Measurements from ENCODE around the gene SCAI. TPM values are rescaled to one million over a fixed set of nuclear protein-coding genes. Genes with fewer than 3 reads are reported as not detected.

SCAI gene
- total RNA-seq, 2 experiments from 2014 or later = 21.5 to 25.0 TPM

DNA sequence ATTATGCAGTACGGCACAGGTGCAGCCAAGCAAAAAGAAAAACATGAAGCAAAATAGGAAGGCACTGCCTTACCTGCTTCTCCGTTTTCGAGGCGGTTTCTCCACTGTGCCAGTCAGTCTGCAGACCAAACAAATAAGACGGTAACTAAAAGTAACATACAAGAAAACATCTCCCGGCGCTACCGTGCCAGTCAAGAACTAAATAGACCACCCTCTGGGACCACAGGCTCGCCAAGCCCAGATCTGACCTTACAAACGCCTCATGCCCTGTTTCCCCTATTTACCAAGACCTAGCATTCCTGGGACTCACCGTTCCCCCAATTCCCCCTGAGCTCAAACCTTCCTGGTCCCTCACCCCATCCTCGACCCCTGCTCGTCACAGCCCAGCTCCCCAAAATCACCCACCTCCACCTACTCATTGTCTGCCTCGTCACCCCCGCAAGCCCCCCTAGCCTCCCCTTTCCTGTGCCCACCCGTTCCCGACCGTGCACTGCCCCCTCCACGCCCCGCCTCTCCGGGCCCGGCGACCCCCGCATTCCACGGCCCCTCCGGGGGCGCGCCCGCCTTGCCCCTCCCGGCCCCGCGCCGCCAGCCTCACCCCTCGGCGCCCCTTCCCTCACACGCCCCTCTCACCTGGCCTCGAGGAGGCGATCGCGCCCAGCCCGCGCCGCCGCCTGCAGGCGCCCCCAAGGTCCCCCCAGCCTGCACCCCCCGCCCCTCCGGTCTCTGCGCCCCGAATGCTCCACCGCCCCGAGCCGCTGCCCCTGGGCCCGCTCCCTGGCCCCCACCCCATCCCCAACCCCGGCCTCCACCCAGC lies 560 bp downstream of the SCAI start:
- intact Hi-C loops (cut with micrococcal nuclease; ENCODE audit: unreplicated experiment) = loop anchor here (1.0 to 2.0 kb wide), 4 partner anchors 201 to 372 kb away; partner anchors contain the start of genes GOLGA1 and NR6A1
- no peak for TF ChIP-seq EZH2phosphoT487 (IDR thresholded peaks at IDR 0.05; ENCODE audit: borderline replicate concordance, low read depth, low read length)
- Histone ChIP-seq H3K9me3 (ENCODE audit: low read length) (no peaks in the 10 kb centered on the region), H3K4me2 (ENCODE audit: low read length) (peak overlapping the region; percentile 99), H3K4me1 (ENCODE audit: insufficient read depth, low read length, poor library complexity, severe bottlenecking) (peaks cover 22% of the 10 kb centered on the region), H3K4me3 (ENCODE audit: low read depth, low read length, poor library complexity, severe bottlenecking) (peak overlapping the region; percentile 82), H2AFZ (ENCODE audit: low read length) (peak overlapping the region; percentile 63), H3K79me2 (ENCODE audit: insufficient read depth, low read depth, low read length) (peaks cover 21% of the 10 kb centered on the region; the same call in 1 of the 2 replicates), H3K36me3 (ENCODE audit: insufficient read depth, low read length) (peaks cover 25% of the 10 kb centered on the region), H4K20me1 (ENCODE audit: insufficient read depth, low read length) (peaks cover 8% of the 10 kb centered on the region; the same call in 1 of the 2 replicates), H3K27ac (ENCODE audit: low read depth, low read length, poor library complexity, severe bottlenecking) (peak overlapping the region; percentile 40), H3K9me2 (ENCODE audit: insufficient read depth, low read length) (no peaks in the 10 kb centered on the region)
- DNase-seq (ENCODE audit: low spot score) = peak; percentile 57
- ChIA-PET CTCF (ENCODE audit: unreplicated experiment) (no interaction called here), POLR2A (interaction anchor here (0.6 to 1.2 kb wide), 6 partner anchors 11 to 564 kb away, joined by 3 to 4 read pairs (median 3); partner anchors contain the start of gene MAPKAP1)
- no TSS peak for BruUV-seq (replicated peaks)

DNA sequence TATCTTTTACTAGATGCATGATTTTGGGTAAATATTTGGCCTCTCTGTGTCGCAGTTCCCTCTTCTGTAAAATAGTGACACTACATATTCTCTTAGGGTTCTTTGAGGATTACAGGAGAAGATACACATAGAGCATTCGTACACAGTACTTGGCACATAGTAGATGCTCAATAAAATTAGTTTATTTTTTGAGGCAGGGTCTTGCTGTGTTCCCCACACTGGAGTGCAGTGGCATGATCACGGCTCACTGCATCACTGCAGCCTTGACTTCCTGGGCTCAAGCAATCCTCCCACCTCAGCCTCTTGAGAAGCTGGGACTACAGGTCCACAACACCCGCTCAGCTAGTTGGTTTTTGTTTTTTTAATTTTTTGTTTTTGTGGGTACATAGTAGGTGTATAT lies 1.6 kb downstream of the SCAI start:
- ChIA-PET CTCF (ENCODE audit: unreplicated experiment) (no interaction called here), POLR2A (interaction anchor here (0.5 to 1.1 kb wide), 4 partner anchors 12 to 1346 kb away, joined by 3 to 4 read pairs (median 4); partner anchors contain the start of gene MAPKAP1)
- Histone ChIP-seq H3K27ac (ENCODE audit: low read depth, low read length, poor library complexity, severe bottlenecking) (no peak overlapping the region), H3K79me2 (ENCODE audit: insufficient read depth, low read depth, low read length) (peaks cover 21% of the 10 kb centered on the region; the same call in 1 of the 2 replicates), H3K4me2 (ENCODE audit: low read length) (peak overlapping the region; percentile 99), H3K4me3 (ENCODE audit: low read depth, low read length, poor library complexity, severe bottlenecking) (peak overlapping the region; percentile 82), H4K20me1 (ENCODE audit: insufficient read depth, low read length) (peaks cover 8% of the 10 kb centered on the region; the same call in 1 of the 2 replicates), H3K36me3 (ENCODE audit: insufficient read depth, low read length) (peaks cover 25% of the 10 kb centered on the region), H3K9me3 (ENCODE audit: low read length) (no peaks in the 10 kb centered on the region), H3K9me2 (ENCODE audit: insufficient read depth, low read length) (no peaks in the 10 kb centered on the region), H2AFZ (ENCODE audit: low read length) (no peak overlapping the region), H3K4me1 (ENCODE audit: insufficient read depth, low read length, poor library complexity, severe bottlenecking) (peaks cover 22% of the 10 kb centered on the region)
- no peak for DNase-seq (ENCODE audit: low spot score)
- TF ChIP-seq, protein P1, sequence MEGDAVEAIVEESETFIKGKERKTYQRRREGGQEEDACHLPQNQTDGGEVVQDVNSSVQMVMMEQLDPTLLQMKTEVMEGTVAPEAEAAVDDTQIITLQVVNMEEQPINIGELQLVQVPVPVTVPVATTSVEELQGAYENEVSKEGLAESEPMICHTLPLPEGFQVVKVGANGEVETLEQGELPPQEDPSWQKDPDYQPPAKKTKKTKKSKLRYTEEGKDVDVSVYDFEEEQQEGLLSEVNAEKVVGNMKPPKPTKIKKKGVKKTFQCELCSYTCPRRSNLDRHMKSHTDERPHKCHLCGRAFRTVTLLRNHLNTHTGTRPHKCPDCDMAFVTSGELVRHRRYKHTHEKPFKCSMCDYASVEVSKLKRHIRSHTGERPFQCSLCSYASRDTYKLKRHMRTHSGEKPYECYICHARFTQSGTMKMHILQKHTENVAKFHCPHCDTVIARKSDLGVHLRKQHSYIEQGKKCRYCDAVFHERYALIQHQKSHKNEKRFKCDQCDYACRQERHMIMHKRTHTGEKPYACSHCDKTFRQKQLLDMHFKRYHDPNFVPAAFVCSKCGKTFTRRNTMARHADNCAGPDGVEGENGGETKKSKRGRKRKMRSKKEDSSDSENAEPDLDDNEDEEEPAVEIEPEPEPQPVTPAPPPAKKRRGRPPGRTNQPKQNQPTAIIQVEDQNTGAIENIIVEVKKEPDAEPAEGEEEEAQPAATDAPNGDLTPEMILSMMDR (conservative IDR thresholded peaks at IDR 0.05; ENCODE audit: low read length) = no peak
- no peak for TF ChIP-seq EZH2phosphoT487 (IDR thresholded peaks at IDR 0.05; ENCODE audit: borderline replicate concordance, low read depth, low read length)
- TSS peak; percentile 51 for BruUV-seq (replicated peaks)
- intact Hi-C loops (cut with micrococcal nuclease; ENCODE audit: unreplicated experiment) = loop anchor here (2.0 kb wide), 2 partner anchors 271 to 371 kb away; partner anchors contain the start of gene NR6A1

DNA sequence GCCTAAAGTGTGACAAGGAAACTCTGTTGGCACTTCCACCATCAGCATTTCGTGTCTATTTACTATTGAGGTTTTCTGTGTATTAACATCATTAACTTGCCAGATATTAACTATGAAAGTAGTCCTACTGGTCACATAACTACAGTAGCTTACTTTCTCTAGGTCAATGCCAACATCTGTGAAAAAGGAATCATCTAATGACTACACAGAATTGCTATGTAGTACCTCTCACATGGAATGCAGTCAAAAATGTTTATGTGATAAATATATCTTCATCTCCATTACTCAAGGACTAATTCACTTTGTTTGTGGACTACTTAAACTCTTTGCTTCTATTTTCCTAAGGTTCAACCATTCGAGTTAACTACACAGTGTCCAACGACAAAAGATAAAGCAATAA lies 2.1 kb downstream of the SCAI start:
- Histone ChIP-seq H4K20me1 (ENCODE audit: insufficient read depth, low read length) (peaks cover 8% of the 10 kb centered on the region; the same call in 1 of the 2 replicates), H3K9me2 (ENCODE audit: insufficient read depth, low read length) (no peaks in the 10 kb centered on the region), H3K4me1 (ENCODE audit: insufficient read depth, low read length, poor library complexity, severe bottlenecking) (peaks cover 22% of the 10 kb centered on the region), H3K4me3 (ENCODE audit: low read depth, low read length, poor library complexity, severe bottlenecking) (no peak overlapping the region), H2AFZ (ENCODE audit: low read length) (no peak overlapping the region), H3K79me2 (ENCODE audit: insufficient read depth, low read depth, low read length) (peaks cover 21% of the 10 kb centered on the region; the same call in 1 of the 2 replicates), H3K36me3 (ENCODE audit: insufficient read depth, low read length) (peaks cover 25% of the 10 kb centered on the region), H3K4me2 (ENCODE audit: low read length) (peak overlapping the region; percentile 99), H3K27ac (ENCODE audit: low read depth, low read length, poor library complexity, severe bottlenecking) (no peak overlapping the region), H3K9me3 (ENCODE audit: low read length) (no peaks in the 10 kb centered on the region)
- no peak for DNase-seq (ENCODE audit: low spot score)
- TF ChIP-seq, protein P1 (conservative IDR thresholded peaks at IDR 0.05; ENCODE audit: low read length) = no peak
- TF ChIP-seq EZH2phosphoT487 (IDR thresholded peaks at IDR 0.05; ENCODE audit: borderline replicate concordance, low read depth, low read length) = no peak
- ChIA-PET CTCF (ENCODE audit: unreplicated experiment) (no interaction called here), POLR2A (interaction anchor here (0.5 to 1.1 kb wide), 2 partner anchors 13 to 1347 kb away, joined by 3 to 4 read pairs; no protein-coding TSS in a partner anchor)
- BruUV-seq (replicated peaks) = no TSS peak
- intact Hi-C loops (cut with micrococcal nuclease; ENCODE audit: unreplicated experiment) = no loop called here

Data from OCI-LY7 (cell line).